NCI-H524 (cell line): ENCODE data around the gene U2AF2.

ENCODE experiments used
- DNase-seq, 2 experiments: peaks; one replicate each; lab custom pipeline; 2025; lab: John Stamatoyannopoulos, UW

Gene U2AF2

GRCh38 chr19:55675661-55676354 lies 21.0 kb downstream of the U2AF2 start:
- no peak for DNase-seq

GRCh38 chr19:55676383-55676782 lies 21.5 kb downstream of the U2AF2 start:
- DNase-seq: no peak

- no peak for DNase-seq
Measured at GRCh38 chr19:55676889-55677505, 22.2 kb downstream of the U2AF2 start.

GRCh38 chr19:55677572-55678028 lies 22.8 kb downstream of the U2AF2 start:
- no peak for DNase-seq

GRCh38 chr19:55678121-55678671 lies 23.4 kb downstream of the U2AF2 start:
- no peak for DNase-seq

GRCh38 chr19:55679343-55680257 lies 24.8 kb downstream of the U2AF2 start:
- no peak for DNase-seq

- DNase-seq: no peak
Measured at GRCh38 chr19:55680339-55681130, 25.7 kb downstream of the U2AF2 start.

- DNase-seq: no peak
Measured at GRCh38 chr19:55681131-55682092, 26.6 kb downstream of the U2AF2 start.

- no peak for DNase-seq
Measured at GRCh38 chr19:55683449-55684261, 28.8 kb downstream of the U2AF2 start.

GRCh38 chr19:55684946-55685681 lies 30.3 kb downstream of the U2AF2 start:
- no peak for DNase-seq

- no peak for DNase-seq
Measured at GRCh38 chr19:55685776-55686175, 30.9 kb downstream of the U2AF2 start.

- DNase-seq: no peak
Measured at GRCh38 chr19:55686311-55687050, 31.6 kb downstream of the U2AF2 start.

GRCh38 chr19:55687281-55688201 lies 32.7 kb downstream of the U2AF2 start:
- DNase-seq: no peak

GRCh38 chr19:55688422-55689218 lies 33.8 kb downstream of the U2AF2 start:
- peak in 1 of 2 experiments; percentile 25 for DNase-seq

GRCh38 chr19:55689411-55690108 lies 34.7 kb downstream of the U2AF2 start:
- DNase-seq: no peak
